Measurements from ENCODE around the gene SYTL2. TPM values are rescaled to one million over a fixed set of nuclear protein-coding genes. Genes with fewer than 3 reads are reported as not detected.

SYTL2 gene
- total RNA-seq, 6 experiments from 2014 or later: 4.2 to 14.9 (median 8.7) TPM

DNA sequence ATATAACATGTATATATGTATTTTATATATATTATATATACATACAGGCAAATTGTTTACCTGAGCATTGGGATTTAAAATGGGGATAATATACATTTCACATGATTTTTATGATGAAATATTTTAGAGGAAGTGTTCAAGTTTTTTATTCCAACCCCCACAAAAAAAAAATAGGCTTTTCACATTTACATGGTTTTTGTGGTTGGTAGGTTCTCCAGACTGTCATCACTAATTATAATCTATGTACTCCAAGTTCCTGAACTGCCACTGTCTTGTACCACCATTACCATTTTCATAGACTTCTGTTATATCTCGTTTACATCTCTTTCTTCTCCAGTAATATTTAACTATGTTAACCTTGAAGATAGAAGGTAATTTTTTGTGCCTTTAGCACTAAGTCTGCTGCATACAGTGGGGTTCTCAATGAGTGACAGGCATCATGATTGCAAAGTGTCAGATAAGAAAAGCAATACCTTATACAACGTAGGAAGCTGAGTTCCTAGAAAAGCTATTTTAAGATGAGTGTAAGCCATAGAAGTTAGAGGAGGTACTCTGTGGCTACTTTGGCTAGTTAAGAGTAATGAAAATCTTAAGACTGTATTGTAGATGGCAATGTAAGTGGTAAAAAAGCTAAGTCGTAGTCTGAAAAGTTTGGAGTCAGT lies 158.0 kb downstream of the SYTL2 start:
- H3K9me3 ChIP-seq: no peaks in the 10 kb centered on the region
- no peak for DNase-seq
- H3K4me3 ChIP-seq: no peak overlapping the region
- H3K4me1 ChIP-seq: peaks cover 0 to 11% (median 3%) of the 10 kb centered on the region in 4 donors
- H3K36me3 ChIP-seq: peaks cover 0 to 16% (median 2%) of the 10 kb centered on the region in 4 donors
- no peak for TF ChIP-seq POLR2A (IDR thresholded peaks at IDR 0.05)
- TF ChIP-seq, protein P1, sequence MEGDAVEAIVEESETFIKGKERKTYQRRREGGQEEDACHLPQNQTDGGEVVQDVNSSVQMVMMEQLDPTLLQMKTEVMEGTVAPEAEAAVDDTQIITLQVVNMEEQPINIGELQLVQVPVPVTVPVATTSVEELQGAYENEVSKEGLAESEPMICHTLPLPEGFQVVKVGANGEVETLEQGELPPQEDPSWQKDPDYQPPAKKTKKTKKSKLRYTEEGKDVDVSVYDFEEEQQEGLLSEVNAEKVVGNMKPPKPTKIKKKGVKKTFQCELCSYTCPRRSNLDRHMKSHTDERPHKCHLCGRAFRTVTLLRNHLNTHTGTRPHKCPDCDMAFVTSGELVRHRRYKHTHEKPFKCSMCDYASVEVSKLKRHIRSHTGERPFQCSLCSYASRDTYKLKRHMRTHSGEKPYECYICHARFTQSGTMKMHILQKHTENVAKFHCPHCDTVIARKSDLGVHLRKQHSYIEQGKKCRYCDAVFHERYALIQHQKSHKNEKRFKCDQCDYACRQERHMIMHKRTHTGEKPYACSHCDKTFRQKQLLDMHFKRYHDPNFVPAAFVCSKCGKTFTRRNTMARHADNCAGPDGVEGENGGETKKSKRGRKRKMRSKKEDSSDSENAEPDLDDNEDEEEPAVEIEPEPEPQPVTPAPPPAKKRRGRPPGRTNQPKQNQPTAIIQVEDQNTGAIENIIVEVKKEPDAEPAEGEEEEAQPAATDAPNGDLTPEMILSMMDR (IDR thresholded peaks at IDR 0.05): no peak
- no peaks in the 10 kb centered on the region for H3K27me3 ChIP-seq
- no peak for ATAC-seq
- intact Hi-C loops (cut with DNase I): no loop called here
- WGBS (ENCODE audit: insufficient coverage, low coverage, low lambda C conversion rate, missing lambda C conversion rate): 54% methylated on average over 3 of the region's 3 CpGs
- H3K27ac ChIP-seq: no peak overlapping the region

- H3K36me3 ChIP-seq: peaks cover 0 to 4% (median under 1%) of the 10 kb centered on the region in 4 donors
- DNase-seq: no peak
- H3K4me3 ChIP-seq: no peak overlapping the region
- intact Hi-C loops (cut with DNase I): no loop called here
- WGBS (ENCODE audit: insufficient coverage, low coverage, low lambda C conversion rate, missing lambda C conversion rate): 100% methylated on average over 1 of the region's 1 CpG
- no peak for ATAC-seq
- peaks cover 0 to 11% (median 3%) of the 10 kb centered on the region in 4 donors for H3K4me1 ChIP-seq
- no peaks in the 10 kb centered on the region for H3K9me3 ChIP-seq
- no peak overlapping the region for H3K27ac ChIP-seq
- TF ChIP-seq, protein P1 (IDR thresholded peaks at IDR 0.05): no peak
- no peak for TF ChIP-seq POLR2A (IDR thresholded peaks at IDR 0.05)
- no peaks in the 10 kb centered on the region for H3K27me3 ChIP-seq
Measured at GRCh38 chr11:85651118-85651517, 159.8 kb downstream of the SYTL2 start.

DNA sequence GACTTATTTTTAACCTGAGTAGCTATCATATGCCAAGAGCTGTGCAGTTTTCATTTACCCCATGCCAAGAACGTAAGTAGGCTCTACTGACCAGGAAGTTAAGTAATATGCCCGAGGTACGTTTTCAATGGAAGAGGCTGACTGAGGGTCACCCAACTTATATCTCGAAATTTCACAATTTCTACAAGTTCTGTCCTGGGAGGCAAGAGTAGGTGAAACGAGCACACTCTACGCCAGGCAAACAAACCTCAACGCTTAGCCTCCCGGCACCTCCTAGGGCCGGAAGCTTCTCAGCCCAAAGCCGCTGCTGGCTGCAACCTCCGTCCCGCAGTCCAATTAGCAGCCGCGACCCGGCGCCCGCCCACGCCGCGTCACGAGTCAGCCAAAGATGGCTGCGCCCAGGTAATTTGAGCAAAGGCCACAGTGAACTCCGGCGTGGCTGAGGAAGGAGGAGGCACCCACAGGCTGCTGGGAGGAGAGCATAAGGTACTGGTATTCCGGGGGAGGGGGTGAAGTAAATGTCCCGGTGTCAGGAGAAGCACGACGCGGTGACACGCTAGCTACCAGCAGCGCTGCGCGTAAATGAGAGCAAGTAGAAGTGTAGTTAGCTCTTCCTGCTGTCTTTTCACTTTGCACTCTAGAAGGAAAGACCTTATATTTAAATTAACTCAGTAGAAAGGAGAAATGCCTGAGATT lies 163.2 kb downstream of the SYTL2 start, which contains the start of gene TMEM126A:
Gene TMEM126A, plus strand, starts transcription at position 364 of the 696 bp plus-strand sequence. CDS start 2,289 bp downstream, outside the sequence.
- TF ChIP-seq, protein P1 (IDR thresholded peaks at IDR 0.05): no peak
- TF ChIP-seq POLR2A (IDR thresholded peaks at IDR 0.05): peak; percentile 87
- no peaks in the 10 kb centered on the region for H3K27me3 ChIP-seq
- under 1% methylated on average over 25 of the region's 33 CpGs for WGBS (ENCODE audit: insufficient coverage, low coverage, low lambda C conversion rate, missing lambda C conversion rate)
- DNase-seq: peak; percentile 92 to 94 (median 93)
- peak within 1 kb of the TSS; percentile 12 to 65 (median 63) for H3K27ac ChIP-seq
- peak within 1 kb of the TSS; percentile 50 to 71 (median 70) for H3K4me3 ChIP-seq
- peak; percentile 100 for ATAC-seq
- no peaks in the 10 kb centered on the region for H3K9me3 ChIP-seq
- intact Hi-C loops (cut with DNase I): no loop called here
- peaks cover 0 to 11% (median 3%) of the 10 kb centered on the region in 4 donors for H3K4me1 ChIP-seq
- H3K36me3 ChIP-seq: no peaks in the 10 kb centered on the region

DNA sequence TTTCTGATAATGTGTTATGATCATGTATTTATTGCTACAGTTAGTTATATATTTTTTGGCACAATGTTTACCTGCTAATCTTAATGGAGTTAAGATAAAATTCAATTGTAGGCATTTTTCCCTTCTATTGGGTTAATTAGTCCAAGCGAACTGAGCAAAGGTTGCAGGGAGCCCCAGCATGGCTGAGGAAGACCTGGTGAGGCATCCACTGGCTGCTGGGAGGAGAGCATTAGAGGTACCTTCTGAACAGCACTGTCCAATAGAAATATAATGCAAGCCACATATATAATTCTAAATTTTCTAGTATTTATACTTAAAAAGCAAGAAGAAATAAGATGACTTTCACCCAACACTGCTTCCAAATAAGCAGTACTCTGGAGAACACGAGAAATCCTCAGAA lies 163.9 kb downstream of the SYTL2 start:
- H3K4me1 ChIP-seq: peaks cover 0 to 11% (median 3%) of the 10 kb centered on the region in 4 donors
- WGBS (ENCODE audit: insufficient coverage, low coverage, low lambda C conversion rate, missing lambda C conversion rate): 19% methylated on average over 2 of the region's 2 CpGs
- H3K27me3 ChIP-seq: no peaks in the 10 kb centered on the region
- ATAC-seq (no peak), DNase-seq (no peak)
- peak overlapping the region; percentile 50 to 71 (median 70) for H3K4me3 ChIP-seq
- intact Hi-C loops (cut with DNase I): no loop called here
- no peaks in the 10 kb centered on the region for H3K36me3 ChIP-seq
- no peak for TF ChIP-seq POLR2A (IDR thresholded peaks at IDR 0.05)
- TF ChIP-seq, protein P1 (IDR thresholded peaks at IDR 0.05): no peak
- H3K9me3 ChIP-seq: no peaks in the 10 kb centered on the region
- H3K27ac ChIP-seq: peak overlapping the region; percentile 12 to 65 (median 63)

Other genes starting within 250 kb of the SYTL2 start
- 1 to 10 TPM; 1.2 to 6.4 (median 2.5) TPM for gene DLG2, start 183.8 kb downstream of the SYTL2 start, total RNA-seq
- gene TMEM126B, start 182.5 kb downstream of the SYTL2 start, total RNA-seq: 10 to 100 TPM; 14.3 to 28.5 (median 22.3) TPM
- 10 to 100 TPM; 13.4 to 22.9 (median 17.7) TPM for gene TMEM126A, start 163.2 kb downstream of the SYTL2 start, total RNA-seq
- gene CREBZF, start 146.0 kb downstream of the SYTL2 start, total RNA-seq: 10 to 100 TPM; 14.1 to 23.0 (median 18.0) TPM
- gene CCDC89, start 124.9 kb downstream of the SYTL2 start, total RNA-seq: under 1 TPM in 1 of 6 experiments, not detected in 5; 0.20 TPM
- gene CCDC83, start 44.2 kb upstream of the SYTL2 start, total RNA-seq: not detected

Measured in right lobe of liver (tissue), 6 donors.